GM12874 (cell line): Measurements from ENCODE around the gene CASP2.

Experiments
- CTCF ChIP-seq: IDR thresholded peaks from 2 replicates; pipeline ENCODE4 v1.5.1; 2011; ENCODE audit warnings: low read depth, mild to moderate bottlenecking, control low read depth, low read length, moderate library complexity; ENCODE audit not compliant: insufficient read depth

CASP2 gene

GRCh38 chr7:143265017-143265693 lies 23.0 kb upstream of the CASP2 start:
- TF ChIP-seq CTCF: no peak

GRCh38 chr7:143269251-143269650 lies 18.9 kb upstream of the CASP2 start:
- no peak for TF ChIP-seq CTCF

GRCh38 chr7:143271240-143271639 lies 16.9 kb upstream of the CASP2 start:
- TF ChIP-seq CTCF: no peak

GRCh38 chr7:143272871-143273270 lies 15.3 kb upstream of the CASP2 start:
- no peak for TF ChIP-seq CTCF

- no peak for TF ChIP-seq CTCF
Measured at GRCh38 chr7:143279186-143280098, 8.7 kb upstream of the CASP2 start.

GRCh38 chr7:143280160-143280559 lies 8.0 kb upstream of the CASP2 start:
- TF ChIP-seq CTCF: no peak

- no peak for TF ChIP-seq CTCF
Measured at GRCh38 chr7:143280566-143280965, 7.6 kb upstream of the CASP2 start.
